H1 (cell line): ENCODE results near the gene PARD3. TPM values are rescaled to one million over a fixed set of nuclear protein-coding genes. Genes with fewer than 3 reads are reported as not detected.

Source experiments
- CTCF ChIA-PET: fragments of 300-600 bp; sonication (Branson Sonifier 250); formaldehyde crosslinking; loops from one replicate; lab custom pipeline; 2021; ENCODE audit not compliant: partially characterized antibody; lab: Charles Lee
- POLR2A ChIA-PET: fragments of 300-600 bp; sonication (Branson Sonifier 250); formaldehyde crosslinking; loops from one replicate; lab custom pipeline; 2021; ENCODE audit warnings: inconsistent platforms; ENCODE audit not compliant: partially characterized antibody; lab: Charles Lee
- DNase-seq, 2 experiments: peaks; one replicate each; pipeline versions ENCODE4 v3.0.0 to v3.0.0-alpha.2; 2010 to 2022; ENCODE audit warnings: low spot score in 2 of 2, low read depth in 1 of 2, mixed read lengths in 1 of 2
- FAIRE-seq: peaks from 2 replicates; lab custom pipeline; 2011; peaks lifted over from hg19 to GRCh38; lab: Jason Lieb, UNC
- H2AFZ ChIP-seq: 2 replicates; pipeline ENCODE4 v1.8.1; 2012; ENCODE audit warnings: low read length, inconsistent platforms
- H2AK5ac ChIP-seq: 2 replicates; pipeline ENCODE4 v1.6.1; 2013; ENCODE audit warnings: low read depth, low read length
- H2BK120ac ChIP-seq: replicated peaks from 2 replicates; pipeline ENCODE3; 2013; ENCODE audit warnings: low read depth, low read length, inconsistent platforms
- H2BK12ac ChIP-seq: 2 replicates; pipeline ENCODE4 v1.6.1; 2013; ENCODE audit warnings: low read depth, low read length
- H2BK15ac ChIP-seq: 2 replicates; pipeline ENCODE4 v1.6.1; 2013; ENCODE audit warnings: low read length
- H2BK20ac ChIP-seq: 2 replicates; pipeline ENCODE4 v1.6.1; 2013; ENCODE audit warnings: low read length
- H2BK5ac ChIP-seq: 2 replicates; pipeline ENCODE4 v1.6.1; 2013; ENCODE audit warnings: low read depth, low read length
- H3K14ac ChIP-seq: 2 replicates; pipeline ENCODE4 v1.6.1; 2013; ENCODE audit warnings: inconsistent platforms; ENCODE audit not compliant: insufficient read length
- H3K18ac ChIP-seq: 2 replicates; pipeline ENCODE4 v1.6.1; 2013; ENCODE audit warnings: low read length; ENCODE audit errors: extremely low read depth
- H3K23ac ChIP-seq: 2 replicates; pipeline ENCODE4 v1.6.1; 2013; ENCODE audit warnings: inconsistent platforms; ENCODE audit not compliant: insufficient read length
- H3K23me2 ChIP-seq: 2 replicates; pipeline ENCODE4 v1.6.1; 2013; ENCODE audit warnings: low read depth, low read length
- H3K27ac ChIP-seq: 2 replicates; pipeline ENCODE4 v1.6.1; 2011; ENCODE audit warnings: low read depth, low read length, inconsistent platforms
- H3K27me3 ChIP-seq, 4 experiments: replicated peaks in 1 of 4; 1 replicate in 1 of 4; 2 replicates in 3 of 4; pipeline versions ENCODE4 v1.6.1 to v1.8.1; 2011 to 2013; ENCODE audit warnings: low read length in 3 of 4, mild to moderate bottlenecking in 3 of 4, inconsistent platforms in 2 of 4, mixed read lengths in 2 of 4, moderate library complexity in 1 of 4; ENCODE audit not compliant: control insufficient read depth in 3 of 4, insufficient read depth in 3 of 4; ENCODE audit errors: extremely low read depth in 1 of 4
- H3K36me3 ChIP-seq, 4 experiments: 2 replicates each; pipeline versions ENCODE4 v1.6.1 to v1.8.1; 2011 to 2013; ENCODE audit warnings: mild to moderate bottlenecking in 4 of 4, low read length in 3 of 4, moderate library complexity in 2 of 4, control low read depth in 1 of 4, inconsistent platforms in 1 of 4; ENCODE audit not compliant: insufficient read depth in 4 of 4, control insufficient read depth in 2 of 4
- H3K4ac ChIP-seq: replicated peaks from 2 replicates; pipeline ENCODE3; 2013; ENCODE audit warnings: low read length, low read depth, mixed read lengths, inconsistent platforms; ENCODE audit not compliant: insufficient read length
- H3K4me1 ChIP-seq, 4 experiments: replicated peaks in 1 of 4; 1 replicate in 1 of 4; 2 replicates in 3 of 4; pipeline versions ENCODE4 v1.6.1 to v1.8.1; 2011 to 2013; ENCODE audit warnings: low read length in 3 of 4, inconsistent platforms in 2 of 4, mixed read lengths in 1 of 4; ENCODE audit not compliant: insufficient read depth in 4 of 4, control insufficient read depth in 3 of 4
- H3K4me2 ChIP-seq, 2 experiments: 2 replicates each; pipeline versions ENCODE4 v1.6.1 to v1.8.1; 2011 to 2013; ENCODE audit warnings: low read depth in 2 of 2, low read length in 2 of 2, control low read depth in 1 of 2, inconsistent platforms in 1 of 2, mild to moderate bottlenecking in 1 of 2; ENCODE audit not compliant: insufficient read depth in 1 of 2
- H3K4me3 ChIP-seq, 4 experiments: fragments of 200-600, 300-600 bp in 1 of 4; sonication (generic), shearing (Covaris generic), sonication (Bioruptor Twin) in 1 of 4; 2 replicates each; pipeline versions ENCODE4 v1.5.1 to v1.8.1; 2011 to 2016; ENCODE audit warnings: low read length in 4 of 4, low read depth in 3 of 4, control low read depth in 2 of 4, inconsistent platforms in 2 of 4, mild to moderate bottlenecking in 2 of 4, mixed read lengths in 1 of 4, moderate library complexity in 1 of 4; ENCODE audit not compliant: insufficient read depth in 2 of 4; ENCODE audit errors: extremely low read depth in 1 of 4
- H3K56ac ChIP-seq: replicated peaks from 2 replicates; pipeline ENCODE3; 2013; ENCODE audit warnings: low read depth, mild to moderate bottlenecking, mixed read lengths, low read length, inconsistent platforms; ENCODE audit not compliant: insufficient read length
- H3K79me1 ChIP-seq: 2 replicates; pipeline ENCODE4 v1.6.1; 2013; ENCODE audit warnings: low read depth, low read length, control low read depth
- H3K79me2 ChIP-seq, 2 experiments: 2 replicates each; pipeline versions ENCODE4 v1.6.1 to v1.8.1; 2012 to 2013; ENCODE audit warnings: low read length in 2 of 2, mild to moderate bottlenecking in 2 of 2, inconsistent platforms in 1 of 2; ENCODE audit not compliant: insufficient read depth in 2 of 2, control insufficient read depth in 1 of 2
- H3K9ac ChIP-seq, 4 experiments: replicated peaks in 1 of 4; 1 replicate in 1 of 4; 2 replicates in 3 of 4; pipeline versions ENCODE4 v1.6.1 to v1.8.1; 2011 to 2013; ENCODE audit warnings: low read depth in 3 of 4, low read length in 3 of 4, control low read depth in 2 of 4, mild to moderate bottlenecking in 2 of 4, moderate library complexity in 2 of 4, inconsistent platforms in 1 of 4; ENCODE audit errors: extremely low read depth in 1 of 4
- H3K9me3 ChIP-seq, 2 experiments: 2 replicates each; pipeline versions ENCODE4 v1.6.1 to v1.8.1; 2012 to 2013; ENCODE audit warnings: mild to moderate bottlenecking in 2 of 2, moderate library complexity in 2 of 2, control low read depth in 1 of 2, inconsistent platforms in 1 of 2, low read depth in 1 of 2, low read length in 1 of 2, mixed read lengths in 1 of 2; ENCODE audit not compliant: insufficient read depth in 2 of 2
- H4K20me1 ChIP-seq, 2 experiments: replicated peaks in 1 of 2; 2 replicates each; pipeline versions ENCODE3 to v1.8.1; 2011 to 2013; ENCODE audit warnings: inconsistent platforms in 2 of 2, low read length in 2 of 2, mild to moderate bottlenecking in 1 of 2; ENCODE audit not compliant: insufficient read depth in 2 of 2, control insufficient read depth in 1 of 2
- H4K5ac ChIP-seq: 2 replicates; pipeline ENCODE4 v1.6.1; 2013; ENCODE audit warnings: low read length, low read depth, mixed read lengths, inconsistent platforms; ENCODE audit not compliant: insufficient read length
- H4K8ac ChIP-seq: 2 replicates; pipeline ENCODE4 v1.8.0; 2013; ENCODE audit warnings: mild to moderate bottlenecking, moderate library complexity, low read length, inconsistent platforms; ENCODE audit not compliant: insufficient read depth; ENCODE audit errors: extremely low read depth
- H4K91ac ChIP-seq: replicated peaks from 2 replicates; pipeline ENCODE3; 2013; ENCODE audit warnings: low read length, mixed read lengths, inconsistent platforms; ENCODE audit not compliant: insufficient read length
- CHD2 ChIP-seq: IDR thresholded peaks from 2 replicates; pipeline ENCODE4 v1.6.1; 2012; ENCODE audit warnings: low read length, improper control_type of control experiment
- CREB1 ChIP-seq: IDR thresholded peaks from 2 replicates; pipeline ENCODE4 v1.6.1; 2012; ENCODE audit warnings: inconsistent platforms
- EGR1 ChIP-seq: IDR thresholded peaks from 2 replicates; pipeline ENCODE4 v1.6.1; 2011; ENCODE audit warnings: low read depth, low read length, borderline replicate concordance
- FOSL1 ChIP-seq: IDR thresholded peaks from 2 replicates; pipeline ENCODE4 v1.6.1; 2011; ENCODE audit warnings: mild to moderate bottlenecking, low read depth, low read length, moderate library complexity; ENCODE audit not compliant: insufficient read depth
- GABPA ChIP-seq: IDR thresholded peaks from 2 replicates; pipeline ENCODE4 v1.6.1; 2011; ENCODE audit warnings: mild to moderate bottlenecking, low read length, moderate library complexity, borderline replicate concordance; ENCODE audit not compliant: insufficient read depth
- JUN ChIP-seq: IDR thresholded peaks from 2 replicates; pipeline ENCODE4 v1.6.1; 2011; ENCODE audit warnings: low read depth, mild to moderate bottlenecking, improper control_type of control experiment, low read length
- KDM1A ChIP-seq: fragments of 200-600, 300-600 bp; sonication (generic); IDR thresholded peaks from 2 replicates; pipeline ENCODE4 v1.7.1; 2016; ENCODE audit warnings: mild to moderate bottlenecking, low read length, borderline replicate concordance
- MAFK ChIP-seq: IDR thresholded peaks from 2 replicates; pipeline ENCODE4 v1.6.1; 2012; ENCODE audit warnings: low read depth, mild to moderate bottlenecking, improper control_type of control experiment, low read length
- NANOG ChIP-seq: IDR thresholded peaks from 2 replicates; pipeline ENCODE4 v1.6.1; 2011; ENCODE audit warnings: low read length, low read depth, mild to moderate bottlenecking, inconsistent platforms; ENCODE audit not compliant: insufficient read depth, poor library complexity, severe bottlenecking
- RAD21 ChIP-seq, 2 experiments: IDR thresholded peaks in 1 of 2; conservative IDR thresholded peaks in 1 of 2; 2 replicates each; pipeline ENCODE4 v1.6.1; 2011; ENCODE audit warnings: low read depth in 2 of 2, low read length in 2 of 2, improper control_type of control experiment in 1 of 2, inconsistent platforms in 1 of 2, mild to moderate bottlenecking in 1 of 2, moderate library complexity in 1 of 2
- RFX5 ChIP-seq: IDR thresholded peaks from 2 replicates; pipeline ENCODE4 v1.6.1; 2011; ENCODE audit warnings: low read depth, low read length, improper control_type of control experiment, borderline replicate concordance
- SRF ChIP-seq: IDR thresholded peaks from 2 replicates; pipeline ENCODE4 v1.6.1; 2011; ENCODE audit warnings: mild to moderate bottlenecking, low read depth, low read length, moderate library complexity
- TAF1 ChIP-seq: IDR thresholded peaks from 2 replicates; pipeline ENCODE4 v1.6.1; 2011; ENCODE audit warnings: mild to moderate bottlenecking, low read depth, low read length
- TEAD4 ChIP-seq: IDR thresholded peaks from 2 replicates; pipeline ENCODE4 v1.6.1; 2012; ENCODE audit warnings: low read depth, low read length, inconsistent platforms, mixed read lengths
- ZNF274 ChIP-seq: IDR thresholded peaks from 2 replicates; pipeline ENCODE4 v1.7.0; 2012; ENCODE audit warnings: low read length, borderline replicate concordance; ENCODE audit errors: extremely low read depth
- WGBS, 2 experiments: shearing (Covaris generic) in 1 of 2; methylation state at CpG; one replicate each; pipeline versions ENCODE4 v1.1.6 to v1.1.7; 2013 to 2015; ENCODE audit warnings: low lambda C conversion rate in 2 of 2, mixed read lengths in 2 of 2, inconsistent platforms in 1 of 2, low coverage in 1 of 2, missing lambda C conversion rate in 1 of 2; ENCODE audit not compliant: insufficient replicate concordance in 2 of 2, insufficient coverage in 1 of 2, insufficient read length in 1 of 2; ENCODE audit errors: extremely low coverage in 1 of 2, missing lambda C conversion rate in 1 of 2; 5-methylcytosine and 5-hydroxymethylcytosine counted together
- polyA plus RNA-seq, 7 experiments: library from polyadenylated mRNA; depleted of rRNA in 3 of 7; stranded (reverse) in 5 of 7; unstranded in 2 of 7; fragments of >200 nt in 5 of 7; fragments of 200-250 nt in 2 of 7; gene quantifications; 1 replicate in 5 of 7; 2 replicates in 1 of 7; 4 replicates in 1 of 7; pipeline versions ENCODE4 v1.2.1 to v1.2.3, GENCODE V29; 2011 to 2013; ENCODE audit warnings: missing spikeins in 2 of 7, mixed read lengths in 2 of 7
- total RNA-seq: library from RNA; stranded (reverse); fragmentation: NEBNext Ultra II Directional; extraction: Animal tissue kit (Norgen Biotek cat#: 25700); gene quantifications from 2 replicates; pipeline ENCODE4 v1.2.1, GENCODE V29; 2021

Gene PARD3
- total and polyA plus RNA-seq, 2 of the 8 experiments (the other 6 are each of a cell fraction or from before 2014, with no cell fraction given), result 19.7 to 49.1 TPM

DNA sequence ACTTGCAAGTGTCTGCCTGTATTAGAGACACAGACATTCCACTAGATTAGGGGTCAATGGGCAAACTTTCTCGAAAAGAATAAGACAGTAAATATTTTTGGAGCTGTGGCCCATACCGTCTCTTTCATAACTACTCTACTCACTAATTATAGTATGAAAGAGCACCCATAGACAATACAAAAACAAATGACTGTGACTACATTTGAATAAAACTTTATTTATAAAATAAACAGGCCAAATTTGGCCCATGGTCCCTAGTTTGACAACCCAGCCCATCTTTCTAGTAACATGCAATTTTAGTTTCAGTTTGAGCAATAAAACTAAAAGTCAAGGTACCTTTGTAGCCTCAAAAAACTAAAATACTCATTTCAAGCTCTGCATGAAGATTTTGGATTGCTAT, 294.6 kb downstream of the PARD3 start:
- no peaks in the 10 kb centered on the region; a peak in 1 of 8 replicates for H3K36me3 ChIP-seq
- no peak overlapping the region for H2BK12ac ChIP-seq
- no peak overlapping the region for H2BK5ac ChIP-seq
- DNase-seq, result no peak
- H3K27me3 ChIP-seq, result no peaks in the 10 kb centered on the region
- peaks cover 0 to 7% (median 2%) of the 10 kb centered on the region in 4 experiments; a peak in 2 of 7 replicates for H3K4me1 ChIP-seq
- H3K23ac ChIP-seq, result no peak overlapping the region
- H2BK15ac ChIP-seq, result no peak overlapping the region
- no peak overlapping the region for H3K4me2 ChIP-seq
- H3K9me3 ChIP-seq, result no peaks in the 10 kb centered on the region
- 92% methylated on average over 2 of the region's 2 CpGs; no CpG with 5 or more reads in 1 of the 2 experiments for WGBS, 2 experiments
- no peak for FAIRE-seq
- H3K79me1 ChIP-seq, result no peaks in the 10 kb centered on the region
- no peak overlapping the region for H3K4ac ChIP-seq
- H2AK5ac ChIP-seq, result no peak overlapping the region
- no peak overlapping the region for H2BK120ac ChIP-seq
- H3K9ac ChIP-seq, result no peak overlapping the region
- no peak overlapping the region for H3K14ac ChIP-seq
- H3K18ac ChIP-seq, result no peak overlapping the region
- H3K56ac ChIP-seq, result no peak overlapping the region
- H3K4me3 ChIP-seq, result no peak overlapping the region
- no peak overlapping the region for H4K91ac ChIP-seq
- peaks cover 0 to 66% of the 10 kb centered on the region in 2 experiments; a peak in 3 of 4 replicates for H3K79me2 ChIP-seq
- no peak overlapping the region for H2AFZ ChIP-seq
- POLR2A ChIA-PET, result no interaction called here
- H4K8ac ChIP-seq, result no peak overlapping the region
- no peaks in the 10 kb centered on the region for H3K23me2 ChIP-seq
- no peaks in the 10 kb centered on the region for H4K20me1 ChIP-seq
- CTCF ChIA-PET, result no interaction called here
- H3K27ac ChIP-seq, result no peak overlapping the region
- H4K5ac ChIP-seq, result no peak overlapping the region
- H2BK20ac ChIP-seq, result no peak overlapping the region
- TF ChIP-seq RFX5, result no peak
- TF ChIP-seq FOSL1, result no peak
- no peak for TF ChIP-seq SRF
- TF ChIP-seq JUN, result no peak
- TF ChIP-seq ZNF274, result no peak
- no peak for TF ChIP-seq TEAD4
- no peak for TF ChIP-seq KDM1A
- TF ChIP-seq TAF1, result no peak
- no peak for TF ChIP-seq NANOG
- no peak for TF ChIP-seq RAD21 (IDR thresholded peaks at IDR 0.05 in 1 of 2, conservative IDR thresholded peaks at IDR 0.05 in 1 of 2; ENCODE audit: low read depth in 2 of 2, low read length in 2 of 2)
- no peak for TF ChIP-seq CHD2
- TF ChIP-seq MAFK, result no peak
- no peak for TF ChIP-seq EGR1
- no peak for TF ChIP-seq GABPA
- TF ChIP-seq CREB1, result no peak
